Ureter (tissue), 1 donor: ENCODE results near the gene WDR12. TPM values are rescaled to one million over a fixed set of nuclear protein-coding genes. Genes with fewer than 3 reads are reported as not detected.

Source experiments
- total RNA-seq: library from RNA; stranded (reverse); gene quantifications from one replicate; pipeline ENCODE4 v1.2.4, GENCODE V29; 2023
- donor health status: DM: yes; HTN: yes; CAD: no.

WDR12 gene
- total RNA-seq, 1 donor from 2014 or later: 58.8 TPM

Other genes with a start within 250 kb of the WDR12 start
- 35.9 TPM for gene ICA1L, start 39.9 kb downstream of the WDR12 start, total RNA-seq
- gene CARF, start 602 bp upstream of the WDR12 start, total RNA-seq: 20.6 TPM
- gene NBEAL1, start 103.2 kb upstream of the WDR12 start, total RNA-seq: 71.7 TPM